Suppressor macrophage treated with lipopolysaccharide for 4 hours (primary cell): Measurements from ENCODE around the gene RASGEF1B.

Source experiments
- DNase-seq: peaks from one replicate; pipeline ENCODE4 v3.0.0-alpha.2; 2020

RASGEF1B gene

DNA sequence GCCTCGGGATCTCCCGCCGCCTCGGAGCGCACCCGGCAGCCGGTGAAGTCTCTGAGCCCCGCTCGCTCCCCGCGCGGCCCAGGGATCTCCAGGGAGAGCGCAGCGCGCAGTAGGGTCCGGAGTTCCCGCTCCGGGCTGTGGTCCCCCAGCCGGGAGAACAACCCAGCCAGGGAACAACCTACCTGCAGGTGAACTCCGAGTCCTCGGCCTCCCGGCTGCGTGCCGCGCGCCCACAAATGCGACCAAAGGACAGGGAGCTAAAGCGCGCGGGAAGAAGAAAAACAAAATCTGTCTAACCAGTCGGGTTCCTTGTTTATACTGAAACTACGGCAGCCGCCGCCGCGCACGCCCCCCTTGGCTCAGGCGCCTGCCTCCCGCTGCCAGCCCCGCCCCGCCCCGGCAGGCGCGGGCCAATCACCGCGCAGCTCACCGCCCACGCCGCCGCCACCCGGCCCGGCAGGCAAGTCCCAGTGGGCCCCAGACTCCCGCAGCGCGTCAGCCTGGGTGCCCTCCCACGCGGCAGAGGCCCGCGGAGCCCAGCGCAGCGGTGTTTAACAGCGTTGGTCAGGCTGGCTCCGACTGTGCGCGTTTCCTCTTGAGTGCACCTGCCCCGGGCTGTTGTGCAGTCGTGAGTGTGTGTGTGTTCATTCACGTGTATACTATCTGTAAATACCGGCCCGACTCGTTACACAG is at the start of gene RASGEF1B:
RASGEF1B (minus strand) TSS at position 320 of the 693 bp plus-strand sequence. CDS start 12,399 bp downstream, outside the sequence.
- peak; percentile 99 for DNase-seq

DNA sequence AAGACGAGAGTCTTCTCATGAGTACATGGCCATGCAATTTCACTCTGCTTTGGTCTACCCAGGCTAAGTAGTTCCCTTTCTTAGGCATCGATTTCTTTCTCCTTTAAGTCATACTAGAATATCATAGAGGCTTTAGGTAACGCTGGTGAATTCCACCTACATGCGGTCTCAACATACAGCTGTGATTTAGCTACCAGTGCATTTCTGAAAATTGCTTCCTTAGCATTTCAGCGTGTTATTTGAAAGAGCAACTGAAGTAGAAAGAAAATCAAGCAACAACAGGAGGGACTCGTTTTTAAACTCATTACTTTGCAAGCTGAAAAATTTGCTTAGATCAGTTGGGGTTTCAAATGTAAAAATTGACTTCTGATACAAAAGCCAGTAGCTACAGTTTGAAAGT is 48.1 kb upstream of the RASGEF1B start:
- DNase-seq, result no peak

DNA sequence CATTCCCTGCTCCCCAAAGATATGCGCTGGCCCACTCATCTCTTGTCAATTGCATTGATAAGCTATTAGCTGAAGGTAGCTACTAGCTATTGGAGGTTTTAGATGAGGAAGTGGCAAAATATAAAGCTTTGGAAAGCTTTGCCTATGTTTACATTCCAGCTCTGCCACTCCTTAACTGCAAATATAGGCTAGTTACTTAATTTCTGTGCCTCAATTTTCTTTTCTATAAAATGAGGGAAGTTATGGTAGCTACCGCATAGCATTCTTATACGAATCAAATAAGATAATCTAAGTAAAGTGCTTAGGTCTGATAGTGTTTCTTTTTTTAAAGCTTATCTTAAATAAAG is 47.7 kb upstream of the RASGEF1B start:
- DNase-seq, result no peak

DNA sequence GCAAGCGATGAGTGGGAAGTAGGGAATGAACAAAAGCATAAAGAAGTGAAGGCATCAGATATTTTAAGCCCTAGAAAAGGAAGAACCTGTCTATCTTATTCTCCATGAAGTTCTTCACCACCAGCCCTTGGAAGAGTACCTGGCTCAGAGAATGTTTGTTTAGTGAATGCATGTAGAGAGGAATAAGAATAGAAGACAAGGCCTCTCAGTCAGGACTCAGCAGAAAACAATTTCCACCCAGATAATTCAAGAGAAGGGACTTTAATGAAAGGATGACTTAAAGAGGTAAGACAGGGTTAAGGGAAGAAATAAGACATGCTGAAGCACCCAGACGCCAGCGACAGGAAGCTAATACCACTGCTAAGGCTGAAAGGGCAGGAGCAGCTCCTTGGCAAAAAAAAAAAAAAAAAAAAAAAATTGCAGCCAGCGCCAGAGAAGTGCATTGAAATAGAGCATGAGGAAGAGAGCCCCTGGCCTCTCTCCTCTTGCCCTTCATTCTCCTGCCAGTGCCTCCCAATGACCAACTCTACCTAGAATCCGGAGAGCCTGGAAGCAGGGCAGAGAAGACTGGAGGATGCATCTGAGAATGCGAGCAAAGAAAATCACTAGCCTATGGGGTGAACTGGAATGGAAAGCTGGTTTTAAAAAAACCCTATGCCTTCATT is 47.2 kb upstream of the RASGEF1B start:
- DNase-seq, result no peak

DNA sequence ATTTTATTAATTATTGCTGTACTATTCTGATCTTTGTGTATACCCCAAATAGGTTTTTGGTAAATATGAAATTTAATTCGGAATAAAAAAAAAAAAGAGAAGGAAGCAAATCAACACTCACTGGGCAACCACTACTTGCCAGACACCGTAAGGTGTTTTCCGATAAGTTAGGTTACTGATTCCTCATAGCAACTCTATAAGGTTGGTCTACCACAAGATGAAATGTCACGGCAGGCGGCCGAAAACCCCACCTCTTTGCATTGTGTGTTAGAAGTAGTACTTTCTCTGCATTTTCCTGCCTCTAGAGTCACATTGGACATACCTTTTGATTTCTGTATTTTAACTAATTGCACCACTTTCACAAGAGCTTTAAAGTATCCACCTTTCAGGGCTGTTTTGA is 44.5 kb upstream of the RASGEF1B start:
- no peak for DNase-seq

DNA sequence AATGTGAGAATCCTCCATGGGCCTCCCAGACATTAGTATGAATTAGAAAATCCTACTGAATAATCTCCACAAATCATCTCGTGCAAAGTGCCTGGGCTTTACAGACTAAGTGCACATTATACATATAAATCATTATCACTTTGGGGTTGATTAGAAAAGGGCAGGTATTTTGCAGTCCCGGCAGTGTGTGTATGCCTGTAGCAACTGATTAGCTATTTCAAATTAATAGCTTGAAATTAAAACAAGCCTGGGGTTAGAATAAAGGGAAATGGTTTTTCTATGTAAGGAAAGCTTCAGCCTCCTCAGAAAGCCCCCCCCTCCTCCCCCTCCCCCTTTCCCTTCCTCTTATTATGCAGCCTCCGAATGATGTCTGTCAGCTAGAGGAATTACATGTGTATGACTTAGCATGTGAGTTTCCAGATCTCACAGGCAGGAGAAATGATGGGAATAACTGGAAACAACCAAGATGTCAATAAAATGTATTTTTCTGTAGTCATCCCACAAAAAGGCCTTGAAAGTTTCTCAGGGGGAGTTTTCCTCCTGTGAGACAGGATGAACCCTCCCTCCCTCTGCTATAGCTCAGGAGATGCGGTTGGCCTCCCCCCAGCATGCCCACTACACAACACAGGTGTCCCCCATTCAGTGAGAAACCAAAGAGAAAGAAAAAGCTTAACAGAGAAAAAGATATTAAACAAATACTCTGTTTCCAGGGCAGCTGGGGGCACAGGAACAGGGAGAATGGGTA is 41.2 kb upstream of the RASGEF1B start:
- no peak for DNase-seq

DNA sequence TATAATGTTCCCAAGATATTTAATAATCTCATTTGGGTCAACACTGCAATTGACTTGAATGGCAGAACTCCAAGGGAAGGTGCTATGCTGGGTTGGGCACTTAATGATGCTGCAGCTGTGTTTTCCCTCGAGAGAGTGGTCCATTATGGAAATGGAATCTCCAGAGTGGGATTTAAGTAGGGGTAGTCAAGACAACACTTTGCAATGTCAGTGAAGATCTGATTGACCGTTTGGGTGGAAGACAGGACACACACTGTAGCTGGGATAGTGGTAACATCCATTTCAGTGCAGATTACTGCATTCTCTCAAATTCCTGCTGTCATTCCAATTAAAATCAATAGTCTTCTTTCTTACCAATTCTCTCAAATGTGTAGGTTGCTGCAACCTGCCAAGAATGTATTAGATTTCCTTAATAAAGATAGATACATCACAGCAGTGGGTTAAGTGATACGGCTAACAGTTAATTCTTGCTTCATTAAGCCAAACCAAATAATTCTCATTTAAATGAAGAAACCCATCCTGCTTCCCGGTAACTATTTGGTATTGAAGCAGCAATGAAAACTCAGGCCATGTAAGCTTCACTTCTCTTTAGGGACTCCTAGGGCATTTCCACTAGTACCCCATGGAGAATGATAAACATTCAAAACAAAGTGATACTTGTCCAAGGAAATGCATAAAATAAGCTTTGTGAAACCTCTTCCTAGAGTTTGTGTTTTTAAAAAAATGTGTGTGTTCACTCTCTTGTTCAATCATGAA is 40.5 kb upstream of the RASGEF1B start:
- no peak for DNase-seq

DNA sequence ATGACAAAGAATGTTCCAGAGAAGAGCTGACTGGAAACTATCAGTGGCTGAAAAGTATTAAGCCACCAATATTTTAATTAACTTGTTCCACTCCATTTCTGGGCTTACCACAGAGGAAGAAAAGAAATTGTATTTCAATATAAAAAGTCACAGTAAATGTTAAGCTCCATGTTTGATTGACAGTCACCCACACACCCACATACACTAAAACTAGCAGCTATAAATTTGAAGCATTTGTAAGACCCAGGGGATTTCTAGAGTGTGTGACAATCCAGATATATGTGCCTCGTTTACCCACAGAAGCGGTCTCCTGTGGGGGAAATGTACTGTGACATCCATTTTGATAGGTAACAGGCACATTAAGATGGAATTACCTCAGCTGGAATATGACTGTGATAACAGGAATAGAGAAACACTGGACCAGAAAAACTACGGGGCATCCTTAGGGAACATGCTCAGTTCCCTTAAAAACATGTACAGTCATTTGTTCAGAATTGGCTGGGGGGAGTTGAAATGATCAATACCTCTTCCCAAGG is 39.0 kb upstream of the RASGEF1B start:
- DNase-seq, result no peak

DNA sequence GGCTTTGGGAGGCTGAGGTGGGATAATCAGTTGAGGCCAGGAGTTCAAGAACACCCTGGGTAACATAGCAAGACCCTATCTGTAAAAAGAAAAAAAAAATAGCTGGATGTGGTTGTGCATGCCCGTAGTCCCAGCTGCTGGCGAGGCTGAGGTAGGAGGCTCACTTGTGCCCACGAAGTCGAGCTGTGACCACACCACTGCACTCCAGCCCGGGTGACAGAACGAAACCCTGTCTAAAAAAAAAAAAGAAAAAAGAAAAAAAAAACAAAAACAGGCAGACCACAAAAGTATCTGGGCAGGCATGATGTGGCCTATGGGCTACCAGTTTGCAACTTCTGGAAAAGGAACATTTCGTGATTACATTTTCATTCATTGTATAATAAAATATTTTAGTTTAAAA is 38.1 kb upstream of the RASGEF1B start:
- DNase-seq, result no peak

DNA sequence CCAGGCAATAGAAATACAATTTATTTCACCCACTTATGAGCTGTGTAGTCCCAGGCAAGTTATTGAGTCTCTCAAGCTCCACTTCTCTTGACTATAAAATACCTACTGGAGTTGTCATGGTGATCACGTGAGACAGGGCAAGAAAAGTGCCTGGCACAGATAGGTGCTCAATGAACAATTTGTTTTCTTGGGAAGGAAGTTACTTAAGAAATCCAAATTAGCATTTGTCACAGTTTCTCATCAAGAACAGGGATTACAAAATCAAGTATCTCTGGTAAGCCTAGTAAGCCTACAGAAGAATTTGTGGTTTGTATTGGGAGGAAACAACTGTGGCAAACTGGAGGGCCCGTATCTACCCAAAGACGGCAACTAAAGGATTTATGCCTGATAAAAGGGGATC is 37.5 kb upstream of the RASGEF1B start:
- DNase-seq, result peak; percentile 72

DNA sequence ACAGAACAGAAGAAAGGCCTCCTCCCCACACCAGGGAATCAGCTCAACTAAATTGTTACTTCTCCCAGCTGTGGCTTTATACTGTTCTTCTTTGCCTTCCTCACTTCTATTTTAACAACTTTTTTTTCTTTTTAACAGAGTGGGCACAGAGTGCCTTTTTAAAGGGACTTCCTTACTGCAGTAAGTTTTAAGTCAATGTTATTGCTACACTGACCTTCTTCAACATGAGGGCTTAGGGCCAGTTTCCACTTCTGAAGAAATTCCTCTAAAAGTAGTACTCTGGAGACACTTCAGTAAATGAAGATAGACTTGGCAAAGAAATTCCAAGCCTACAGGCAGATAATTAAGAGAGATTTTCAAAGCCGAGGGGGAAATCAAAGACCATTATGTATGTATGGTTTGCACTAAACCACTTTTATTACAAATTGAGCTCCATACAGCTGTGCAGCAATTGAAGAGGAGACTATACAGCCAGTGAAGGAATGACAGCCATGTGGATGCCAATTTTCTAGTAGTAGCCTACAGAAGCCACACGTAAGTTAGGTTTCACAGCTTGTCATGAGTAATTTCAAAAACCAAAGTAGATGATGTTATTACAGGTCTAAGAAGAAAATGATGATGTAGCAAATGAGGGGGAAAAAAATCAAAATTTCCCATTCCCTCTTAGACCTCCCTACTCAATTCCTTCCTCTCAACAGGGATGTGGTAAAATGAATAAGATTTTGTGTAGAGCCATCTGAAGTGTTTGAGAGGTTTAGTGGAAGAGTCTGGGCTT is 36.9 kb upstream of the RASGEF1B start:
- DNase-seq, result peak; percentile 54

DNA sequence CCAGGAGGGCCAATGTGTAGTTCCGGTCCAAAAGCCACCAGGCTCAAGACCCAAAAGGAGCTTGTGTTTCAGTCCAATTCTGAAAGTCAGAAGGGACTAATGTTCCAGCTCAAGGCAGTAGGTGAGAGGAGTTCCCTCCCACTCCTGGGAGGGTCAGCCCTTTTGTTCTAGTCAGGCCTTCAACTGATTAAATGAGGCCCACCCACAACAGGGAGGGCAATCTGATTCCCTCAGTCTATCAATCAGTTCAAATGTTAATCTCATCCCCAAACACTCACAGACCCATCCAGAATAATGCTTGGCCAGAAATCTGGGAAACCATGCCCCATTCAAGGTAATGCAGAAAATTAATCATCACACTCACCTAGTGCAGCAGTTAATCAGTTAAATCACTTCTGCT is 35.8 kb upstream of the RASGEF1B start:
- no peak for DNase-seq

DNA sequence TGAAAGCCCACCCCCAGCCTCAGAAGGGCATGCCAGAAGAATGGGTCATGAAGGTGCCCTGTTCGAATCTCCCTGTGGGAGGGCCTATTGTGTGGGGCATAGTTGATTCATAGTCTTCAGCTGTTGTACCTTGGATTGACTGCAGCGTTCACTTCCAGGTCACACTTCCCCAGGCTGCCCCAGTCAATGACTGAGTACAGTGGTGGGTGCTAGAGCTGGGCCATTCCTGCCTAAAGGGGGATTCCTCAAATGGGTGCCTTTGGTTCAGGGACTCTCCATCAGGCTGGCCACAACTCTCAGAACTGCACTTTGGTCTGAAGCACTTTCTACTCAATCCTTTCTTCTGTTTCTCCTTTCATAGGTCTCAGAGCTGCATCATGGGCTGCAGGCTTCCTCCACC is 35.0 kb upstream of the RASGEF1B start:
- DNase-seq, result peak; percentile 67

DNA sequence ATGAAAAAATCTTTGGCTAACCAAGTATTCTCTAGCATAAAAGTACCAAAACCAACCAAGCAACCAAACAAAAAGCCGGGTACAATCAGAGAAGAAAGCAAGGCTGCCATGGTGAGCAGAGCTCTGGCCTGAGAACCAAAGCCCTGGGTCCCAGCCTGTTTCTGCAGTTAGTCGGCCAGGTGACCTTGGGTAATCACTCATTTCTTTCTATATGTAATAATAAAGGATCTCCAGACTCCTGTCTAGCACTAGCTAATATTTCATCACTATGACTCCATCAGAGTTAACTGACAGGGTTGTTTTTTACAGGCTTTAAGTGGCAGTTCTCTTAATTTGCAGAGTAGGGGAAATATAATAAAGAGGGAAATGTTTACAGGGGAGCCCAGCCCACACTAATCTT is 34.0 kb upstream of the RASGEF1B start:
- DNase-seq, result peak; percentile 65

DNA sequence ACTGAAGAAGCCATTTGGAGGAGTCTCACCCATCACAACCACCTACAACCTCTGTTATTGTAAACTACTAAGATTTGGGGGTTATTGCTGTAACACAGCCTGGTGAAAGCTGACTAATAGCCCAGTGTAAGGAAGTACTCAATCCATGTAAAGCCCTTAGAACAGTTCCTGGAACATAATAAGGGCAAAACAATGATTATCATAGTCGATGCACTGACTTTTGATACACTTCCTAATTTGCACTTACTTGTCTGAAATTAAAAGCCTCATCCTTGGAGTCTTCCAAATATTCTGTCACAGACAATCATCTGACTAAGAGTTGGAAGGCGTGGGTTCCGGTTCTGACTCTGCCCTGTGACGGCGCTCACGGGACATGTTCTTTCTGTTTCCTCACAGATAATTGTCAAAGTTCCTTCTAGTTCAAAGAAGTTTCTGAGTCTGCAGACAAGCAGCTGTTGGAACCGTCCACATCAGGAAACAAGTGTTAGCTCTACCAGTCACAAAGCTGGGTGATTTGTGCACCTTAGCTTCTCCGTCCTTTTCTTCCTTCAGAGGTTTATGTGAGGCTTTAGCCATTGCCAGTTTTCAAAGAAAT is 33.4 kb upstream of the RASGEF1B start:
- peak; percentile 96 for DNase-seq

DNA sequence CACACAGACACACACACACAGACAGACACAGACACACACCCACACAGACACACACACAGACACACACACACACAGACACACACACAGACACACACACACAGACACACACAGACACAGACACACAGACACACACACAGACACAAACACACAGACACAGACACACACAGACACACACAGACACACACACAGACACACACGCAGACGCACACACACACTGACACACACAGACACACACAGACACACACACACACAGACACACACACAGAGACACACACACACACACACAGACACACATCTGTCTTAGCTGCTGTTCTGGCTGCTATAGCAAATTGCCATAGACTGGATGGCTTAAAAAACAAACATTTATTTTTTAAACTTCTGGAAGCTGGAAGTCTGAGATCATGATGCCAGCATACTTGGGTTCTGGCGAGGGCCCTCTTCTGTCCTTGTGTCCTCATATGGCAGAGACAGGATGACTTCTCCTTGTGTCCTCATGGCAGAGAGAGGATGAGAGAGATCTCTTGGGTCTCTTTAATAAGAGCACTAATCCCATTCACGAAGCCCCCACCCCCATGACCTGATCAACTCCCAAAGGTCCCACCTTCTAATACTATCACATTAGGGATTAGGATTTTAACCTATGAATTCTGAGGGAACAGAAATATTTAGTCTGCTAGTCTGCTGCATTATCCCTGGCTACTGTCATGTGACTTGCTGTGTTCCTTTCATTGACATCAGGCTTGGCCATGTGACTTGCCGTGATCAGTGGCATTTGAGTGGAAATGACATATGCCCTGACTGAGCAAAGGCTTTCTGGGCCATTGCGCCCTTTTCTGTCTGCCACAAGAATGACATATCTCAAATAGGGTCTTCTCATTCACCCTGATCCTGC is 32.7 kb upstream of the RASGEF1B start:
- peak; percentile 85 for DNase-seq

DNA sequence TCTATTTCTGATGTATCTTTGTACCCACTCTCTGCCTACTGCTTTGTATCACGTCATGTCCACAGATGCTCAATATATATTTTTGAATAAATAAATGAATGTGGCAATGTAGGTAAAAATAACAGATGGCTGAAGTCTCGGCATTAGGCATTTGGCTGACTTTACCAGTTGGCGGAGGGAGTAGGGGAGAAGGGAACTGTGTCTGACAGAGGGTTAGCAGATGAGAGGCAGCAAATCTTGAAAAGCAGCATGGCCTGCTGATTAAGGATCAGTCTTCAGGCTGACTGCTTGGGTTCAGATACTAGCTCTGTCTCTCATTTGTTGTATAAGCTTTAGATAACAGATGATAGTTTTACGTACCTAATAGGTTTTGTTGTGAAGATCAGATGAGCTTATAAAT is 31.9 kb upstream of the RASGEF1B start:
- no peak for DNase-seq

DNA sequence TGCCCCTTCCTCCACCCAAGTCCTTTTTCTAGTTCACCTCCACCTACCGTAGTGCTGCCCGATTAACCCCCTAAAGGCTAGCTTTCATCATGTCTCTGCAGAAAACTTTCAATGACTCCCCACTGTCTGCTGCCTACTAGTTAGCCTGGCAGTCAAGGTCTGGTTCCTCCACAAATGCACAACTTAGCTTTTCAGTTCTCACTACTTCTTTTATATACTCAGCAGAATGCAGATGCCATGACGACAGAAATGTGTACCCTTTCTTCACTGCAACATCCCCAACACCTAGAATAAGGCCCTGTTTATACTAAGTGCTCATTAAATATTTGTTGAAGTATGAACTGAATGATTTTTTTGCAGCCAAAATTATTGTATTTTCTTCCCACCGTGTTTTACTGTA is 30.9 kb upstream of the RASGEF1B start:
- no peak for DNase-seq

DNA sequence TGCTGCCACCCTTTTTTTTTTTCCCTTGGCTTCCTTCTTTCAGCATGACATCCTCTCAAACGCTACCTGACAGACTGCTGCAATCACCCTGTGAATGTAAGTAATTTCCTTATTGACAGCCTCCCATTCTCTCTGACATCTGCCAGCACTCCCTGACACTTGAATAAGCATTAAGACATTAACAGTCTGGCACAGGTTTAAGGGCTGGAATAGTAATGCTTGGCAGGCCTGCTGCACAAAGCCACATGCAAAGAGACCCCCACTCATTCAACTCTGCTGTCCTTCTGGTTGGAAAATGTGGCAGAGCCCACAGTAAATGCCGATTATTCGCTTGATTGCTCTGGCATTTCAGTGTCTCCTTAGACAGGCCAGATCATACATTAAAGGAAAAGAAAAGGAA is 28.1 kb upstream of the RASGEF1B start:
- DNase-seq, result no peak

DNA sequence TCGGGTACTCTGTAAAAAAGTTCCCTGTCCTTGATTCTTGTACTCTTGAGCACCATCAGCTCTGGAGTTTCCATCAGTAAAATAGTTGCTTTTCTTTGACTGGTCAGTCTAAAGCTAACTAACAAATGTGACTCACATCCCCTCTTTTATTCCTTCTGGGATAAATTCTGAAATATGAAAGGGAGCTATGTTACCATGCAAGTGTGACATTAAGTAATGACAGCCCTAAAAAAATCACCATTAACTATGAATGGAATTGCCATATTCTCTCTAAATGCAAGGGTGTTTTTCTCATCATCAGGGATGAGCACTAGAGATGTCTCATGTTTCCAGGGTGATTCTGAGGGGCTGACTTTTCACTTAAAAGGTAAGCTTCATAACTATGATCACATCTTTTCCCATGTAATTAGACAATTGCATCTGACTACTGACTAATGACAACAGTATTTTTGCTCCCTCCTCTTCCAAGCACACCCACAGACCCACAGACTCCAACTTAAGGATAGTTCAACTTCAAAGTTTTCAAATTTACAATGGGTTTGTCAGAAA is 26.9 kb upstream of the RASGEF1B start:
- DNase-seq, result no peak

DNA sequence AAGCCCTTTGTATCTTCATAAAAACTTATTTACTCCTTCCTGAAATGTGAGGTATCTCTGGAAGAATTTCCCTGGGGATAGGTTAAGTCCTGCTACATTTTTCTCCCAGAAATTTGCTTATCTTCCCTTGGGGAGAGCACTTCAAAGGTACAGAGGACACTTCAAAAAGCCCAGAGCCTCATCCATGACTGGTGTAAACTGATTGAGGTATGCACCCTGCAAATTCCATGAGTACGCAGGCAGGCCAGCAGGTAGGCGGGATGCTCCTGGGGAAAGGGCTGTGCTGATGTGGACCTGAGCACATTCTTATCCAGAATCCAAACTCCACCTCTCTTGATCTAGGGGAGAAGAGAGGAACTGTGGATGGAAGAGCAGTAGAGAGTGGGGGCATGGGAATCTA is 26.3 kb upstream of the RASGEF1B start:
- DNase-seq, result no peak
